Measurements from ENCODE around the gene RNF150. TPM values are rescaled to one million over a fixed set of nuclear protein-coding genes. Genes with fewer than 3 reads are reported as not detected.
A peak's percentile ranks its signal among the peaks of the same experiment; 100 is the strongest.

Gene RNF150
- total and polyA plus RNA-seq, 8 donors, result 0.31 to 88.1 (median 8.3) TPM

- 88 to 97% (median 90%) methylated on average over 5 of the region's 5 CpGs for WGBS, 5 donors
- TF ChIP-seq CTCF (IDR thresholded peaks at IDR 0.05), result no peak
- TF ChIP-seq EP300 (IDR thresholded peaks at IDR 0.05), result no peak
- TF ChIP-seq POLR2AphosphoS5 (IDR thresholded peaks at IDR 0.05), result no peak
- no peak for TF ChIP-seq POLR2A (IDR thresholded peaks at IDR 0.05)
- no peak for DNase-seq
- Histone ChIP-seq H3K27ac (no peak overlapping the region), H3K4me3 (no peak overlapping the region), H3K9me3 (no peaks in the 10 kb centered on the region), H3K4me1 (no peaks in the 10 kb centered on the region), H3K27me3 (no peaks in the 10 kb centered on the region), H3K36me3 (no peaks in the 10 kb centered on the region)
- intact Hi-C loops (cut with DNase I; ENCODE audit: low total_unique reads), result no loop called here
Observed at GRCh38 chr4:140982613-140983340, 150.5 kb downstream of the RNF150 start.

- Histone ChIP-seq H3K27me3 (no peaks in the 10 kb centered on the region), H3K4me1 (no peaks in the 10 kb centered on the region), H3K9me3 (no peaks in the 10 kb centered on the region), H3K4me3 (no peak overlapping the region), H3K27ac (no peak overlapping the region), H3K36me3 (no peaks in the 10 kb centered on the region)
- TF ChIP-seq POLR2A (IDR thresholded peaks at IDR 0.05) (no peak), EP300 (IDR thresholded peaks at IDR 0.05) (no peak), POLR2AphosphoS5 (IDR thresholded peaks at IDR 0.05) (no peak), CTCF (IDR thresholded peaks at IDR 0.05) (no peak)
- no peak for DNase-seq
- intact Hi-C loops (cut with DNase I; ENCODE audit: low total_unique reads), result no loop called here
- WGBS, 5 donors, result 58 to 75% (median 73%) methylated on average over 5 of the region's 5 CpGs
Observed at GRCh38 chr4:140980426-140981200, 152.7 kb downstream of the RNF150 start.

- H3K4me1 ChIP-seq, result no peaks in the 10 kb centered on the region
- no peak overlapping the region for H3K4me3 ChIP-seq
- 73 to 86% (median 78%) methylated on average over 2 of the region's 2 CpGs for WGBS, 5 donors
- no peak for DNase-seq
- H3K27ac ChIP-seq, result no peak overlapping the region
- intact Hi-C loops (cut with DNase I; ENCODE audit: low total_unique reads), result no loop called here
- no peaks in the 10 kb centered on the region for H3K36me3 ChIP-seq
- no peak for TF ChIP-seq CTCF (IDR thresholded peaks at IDR 0.05)
- TF ChIP-seq POLR2A (IDR thresholded peaks at IDR 0.05), result no peak
- no peak for TF ChIP-seq EP300 (IDR thresholded peaks at IDR 0.05)
- no peak for TF ChIP-seq POLR2AphosphoS5 (IDR thresholded peaks at IDR 0.05)
- no peaks in the 10 kb centered on the region for H3K27me3 ChIP-seq
- H3K9me3 ChIP-seq, result no peaks in the 10 kb centered on the region
Observed at GRCh38 chr4:140976768-140977167, 156.5 kb downstream of the RNF150 start.

GRCh38 chr4:140971077-140971792, 162.0 kb downstream of the RNF150 start:
- intact Hi-C loops (cut with DNase I; ENCODE audit: low total_unique reads), result no loop called here
- H3K27ac ChIP-seq, result no peak overlapping the region
- H3K4me1 ChIP-seq, result peaks cover 0 to 17% (median 0%) of the 10 kb centered on the region in 4 donors
- WGBS, 5 donors, result 49 to 73% (median 69%) methylated on average over 3 of the region's 3 CpGs
- peak in 1 of 2 donors; percentile 20 for DNase-seq
- no peak overlapping the region for H3K4me3 ChIP-seq
- TF ChIP-seq CTCF (IDR thresholded peaks at IDR 0.05), result no peak
- TF ChIP-seq POLR2A (IDR thresholded peaks at IDR 0.05), result no peak
- TF ChIP-seq POLR2AphosphoS5 (IDR thresholded peaks at IDR 0.05), result no peak
- no peak for TF ChIP-seq EP300 (IDR thresholded peaks at IDR 0.05)
- H3K9me3 ChIP-seq, result no peaks in the 10 kb centered on the region
- no peaks in the 10 kb centered on the region for H3K27me3 ChIP-seq
- H3K36me3 ChIP-seq, result no peaks in the 10 kb centered on the region

All from stomach (tissue), 9 donors.